ENCODE results near the gene ALX1.

ALX1 gene

DNA sequence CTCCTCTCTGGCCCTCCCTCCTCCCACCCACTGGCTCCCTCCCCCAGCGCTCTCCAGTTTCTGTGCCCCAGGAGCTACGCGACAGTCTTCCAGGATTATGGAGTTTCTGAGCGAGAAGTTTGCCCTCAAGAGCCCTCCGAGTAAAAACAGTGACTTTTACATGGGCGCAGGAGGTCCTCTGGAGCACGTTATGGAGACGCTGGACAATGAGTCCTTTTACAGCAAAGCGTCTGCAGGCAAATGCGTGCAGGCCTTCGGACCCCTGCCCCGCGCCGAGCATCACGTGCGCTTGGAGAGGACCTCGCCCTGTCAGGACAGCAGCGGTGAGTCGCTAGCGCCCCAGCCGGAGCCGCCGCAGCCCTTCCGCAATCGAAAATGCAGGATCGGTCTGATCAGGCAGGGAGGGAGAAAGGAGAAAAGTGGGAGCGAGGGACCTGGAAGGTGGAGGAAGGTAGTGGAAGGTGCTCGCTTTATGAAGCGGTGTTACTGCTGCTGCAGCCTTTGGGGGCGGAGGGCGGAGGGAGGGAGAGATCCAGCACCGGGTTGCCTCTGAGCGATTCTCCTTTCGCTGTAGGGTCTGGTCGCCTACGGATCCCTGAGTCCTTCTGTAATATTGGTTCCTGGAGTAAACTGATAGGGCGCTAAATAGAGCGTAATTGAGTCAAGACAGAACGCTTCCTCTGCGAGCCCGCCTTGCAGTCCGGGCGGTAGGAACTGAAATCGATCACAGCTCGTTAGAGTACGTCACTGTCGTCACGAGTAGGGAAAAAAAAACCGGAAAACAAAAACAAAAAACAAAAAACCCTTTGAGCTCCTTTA, at the start of gene ALX1:
ALX1 (plus strand) TSS at position 56 of the 819 bp plus-strand sequence; CDS start at position 98, 42 bp downstream.
- DNase-seq = no peak

DNA sequence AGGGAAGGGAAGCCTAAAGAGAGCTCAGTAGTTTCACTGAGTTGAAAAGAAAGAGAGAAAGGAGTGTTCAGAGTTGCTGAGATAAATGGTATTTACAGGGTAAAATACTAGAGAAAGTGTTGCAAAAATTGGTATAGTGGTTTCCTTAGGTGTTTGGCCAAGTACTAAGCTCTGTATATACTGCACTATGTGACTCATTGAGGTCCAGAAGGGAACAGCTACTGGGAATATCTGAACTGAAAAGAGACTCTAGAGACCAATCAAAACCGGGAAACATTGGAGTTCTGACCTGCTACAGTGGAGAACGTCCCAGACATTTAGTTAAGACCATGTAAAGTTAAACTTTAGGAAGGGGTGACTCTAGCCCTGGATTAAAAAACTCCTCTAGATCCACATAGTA, 42.7 kb upstream of the ALX1 start:
- DNase-seq = no peak

DNA sequence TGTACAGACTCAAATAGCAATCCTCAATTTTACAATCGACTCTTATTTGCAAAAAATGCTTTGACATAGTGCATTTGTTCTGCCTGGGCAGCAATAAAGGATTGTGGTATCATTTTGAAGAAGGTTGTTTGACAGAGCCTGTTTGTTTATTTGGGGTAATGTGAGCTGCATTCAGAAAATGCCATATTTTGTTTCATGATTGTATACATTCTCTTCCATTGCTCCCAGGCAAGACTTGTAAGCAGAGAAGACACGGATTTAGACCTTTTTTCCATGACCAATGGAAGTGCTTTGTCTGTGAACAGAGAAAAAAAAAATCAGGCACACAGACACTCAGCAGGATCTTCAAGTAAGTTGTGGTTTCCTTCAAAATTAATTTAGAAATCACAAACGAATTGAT, 35.5 kb upstream of the ALX1 start:
- DNase-seq = no peak

- no peak for DNase-seq
These were observed 26.2 kb upstream of the ALX1 start for GRCh38 chr12:85253853-85254252.

GRCh38 chr12:85257671-85258070, 22.3 kb upstream of the ALX1 start:
- no peak for DNase-seq

GRCh38 chr12:85260447-85260846, 19.6 kb upstream of the ALX1 start:
- DNase-seq = no peak

DNA sequence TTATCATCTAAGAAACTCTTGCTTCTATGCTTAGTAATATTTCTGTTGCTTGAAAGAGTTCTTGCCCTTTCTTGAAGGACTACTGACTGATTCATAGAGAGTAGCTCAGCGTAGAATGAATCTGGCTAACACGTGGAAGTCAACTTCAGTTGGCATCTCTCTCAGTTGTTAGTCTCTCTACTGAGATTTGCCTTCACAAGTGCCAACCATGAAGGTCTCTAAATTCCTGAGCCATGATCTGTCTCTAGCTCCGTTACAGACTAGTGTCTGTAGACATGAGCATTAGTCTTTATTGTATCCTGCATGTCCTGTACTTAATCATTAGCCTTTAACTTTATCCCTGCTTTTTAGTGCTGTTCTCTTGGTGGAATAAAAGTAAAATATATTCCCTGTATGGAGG, 19.1 kb upstream of the ALX1 start:
- no peak for DNase-seq

DNA sequence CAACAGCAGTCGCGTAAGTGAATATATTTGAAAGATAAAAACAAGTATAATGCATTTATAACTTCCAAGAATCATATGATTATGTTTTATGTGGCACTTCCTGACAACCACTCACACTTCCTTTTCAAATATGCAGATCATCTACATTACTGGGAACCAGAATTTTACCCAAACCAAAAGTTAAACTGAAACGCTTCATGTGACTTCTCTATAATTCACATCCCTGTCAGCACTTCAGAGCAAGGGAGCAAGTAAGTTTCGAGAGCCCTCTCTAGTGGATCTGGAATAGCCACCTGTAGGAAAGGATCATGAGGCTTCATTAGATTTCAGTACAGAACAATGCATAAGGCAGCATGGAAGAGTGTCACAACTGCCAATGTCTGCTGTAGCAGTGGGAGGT, 13.7 kb upstream of the ALX1 start:
- DNase-seq = no peak

- DNase-seq = no peak
These were observed 6.4 kb upstream of the ALX1 start for GRCh38 chr12:85273381-85274314.

- DNase-seq = no peak
These were observed 5.7 kb upstream of the ALX1 start for GRCh38 chr12:85274315-85274651.

GRCh38 chr12:85275374-85275773, 4.6 kb upstream of the ALX1 start:
- no peak for DNase-seq

DNA sequence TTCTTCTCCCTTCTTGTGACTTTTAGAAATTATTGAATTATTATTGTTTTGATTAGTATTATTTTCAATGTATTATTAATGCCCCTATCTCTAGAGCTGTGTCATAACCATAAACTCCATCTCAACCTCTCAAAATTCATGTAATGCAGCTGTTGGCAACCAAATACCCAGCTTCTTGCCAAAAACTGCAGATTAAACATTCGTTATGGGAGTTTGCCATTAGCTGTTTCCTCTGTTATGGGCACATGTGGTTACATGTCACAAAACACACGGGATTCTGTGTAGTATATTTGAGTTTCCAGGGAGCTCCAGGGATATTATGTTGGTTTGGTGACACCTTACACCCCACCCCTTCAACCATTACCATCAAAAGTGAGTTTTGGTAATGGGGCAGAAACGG, 2.8 kb upstream of the ALX1 start:
- no peak for DNase-seq

DNA sequence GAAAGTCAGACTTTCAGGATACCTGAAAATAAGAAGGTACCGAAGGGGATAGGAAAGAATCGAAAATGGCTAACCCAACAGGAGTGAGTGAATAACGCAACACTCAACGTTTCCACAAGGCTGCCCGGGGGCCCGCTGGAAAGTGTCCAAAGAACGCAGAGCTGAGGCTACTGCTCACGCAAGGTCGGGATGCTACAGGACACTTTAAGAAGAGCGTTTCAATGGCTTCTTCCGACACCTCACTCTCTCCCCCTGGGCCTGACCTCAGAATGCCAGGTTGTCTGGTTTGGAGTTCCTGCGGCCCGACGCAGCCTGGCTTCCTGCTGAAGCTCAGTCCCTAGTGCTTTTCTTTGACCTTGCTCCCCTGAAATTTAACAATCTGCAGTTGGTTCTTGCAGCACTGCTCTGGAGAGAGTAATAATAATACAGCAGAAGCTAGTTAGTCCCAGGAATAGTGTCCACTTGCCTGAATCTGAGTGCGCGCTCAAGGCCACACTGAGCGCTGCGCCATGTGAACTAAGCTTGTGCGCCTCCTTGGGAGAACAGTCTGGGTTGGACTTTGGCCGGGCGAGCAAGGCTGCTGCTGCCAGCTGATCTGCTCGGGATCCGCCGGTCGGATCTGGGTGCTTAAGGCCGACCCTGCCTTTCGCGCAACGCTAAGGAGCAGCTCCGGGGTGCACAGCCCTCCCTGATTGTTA, 2.0 kb upstream of the ALX1 start:
- no peak for DNase-seq

DNA sequence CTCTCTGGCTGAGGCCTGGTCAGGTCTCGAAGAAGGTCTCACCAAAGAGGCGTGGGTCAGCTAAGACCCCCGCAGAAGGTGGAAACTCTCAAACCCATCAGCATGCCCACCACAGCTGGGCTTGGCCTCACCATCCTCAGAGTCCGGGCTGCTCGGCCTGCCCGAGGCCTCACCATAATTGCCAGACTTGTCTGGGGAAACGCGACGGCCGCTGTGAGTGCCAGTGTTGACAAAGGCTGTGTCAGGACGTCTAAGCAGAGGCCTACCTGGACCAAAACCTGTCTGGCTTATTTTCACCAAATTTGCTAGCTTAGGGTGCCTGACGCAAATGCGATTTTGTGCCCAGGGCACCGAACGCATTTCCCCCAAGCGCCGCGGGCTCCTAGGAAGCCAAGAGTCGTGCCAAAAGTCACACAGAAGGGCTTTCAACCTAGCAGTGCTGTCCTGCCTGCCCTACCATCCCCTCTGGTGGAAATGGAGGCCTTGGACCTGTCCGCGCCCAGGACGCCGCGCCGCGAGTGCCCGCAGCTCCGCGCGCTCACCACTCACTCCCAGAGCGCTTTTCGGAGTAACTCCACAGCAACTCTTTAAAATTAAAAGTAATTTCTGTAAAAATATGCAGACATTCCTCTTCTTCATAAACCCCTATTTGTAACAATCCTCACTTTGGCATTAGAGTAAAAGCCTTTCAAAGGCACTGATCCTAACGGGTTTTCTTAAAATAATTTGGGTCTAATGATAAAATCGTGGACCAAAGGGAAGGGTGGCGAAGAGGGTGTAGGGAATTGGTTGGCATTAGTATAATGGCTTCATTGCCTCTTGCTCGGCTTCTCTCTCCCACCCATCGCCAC, 1.2 kb upstream of the ALX1 start:
- DNase-seq = no peak

- DNase-seq = no peak
These were observed 413 bp upstream of the ALX1 start for GRCh38 chr12:85279449-85280164.

GRCh38 chr12:85280984-85281630, 1.1 kb downstream of the ALX1 start:
- DNase-seq = no peak

GRCh38 chr12:85281636-85282312, 1.8 kb downstream of the ALX1 start:
- DNase-seq = no peak

DNA sequence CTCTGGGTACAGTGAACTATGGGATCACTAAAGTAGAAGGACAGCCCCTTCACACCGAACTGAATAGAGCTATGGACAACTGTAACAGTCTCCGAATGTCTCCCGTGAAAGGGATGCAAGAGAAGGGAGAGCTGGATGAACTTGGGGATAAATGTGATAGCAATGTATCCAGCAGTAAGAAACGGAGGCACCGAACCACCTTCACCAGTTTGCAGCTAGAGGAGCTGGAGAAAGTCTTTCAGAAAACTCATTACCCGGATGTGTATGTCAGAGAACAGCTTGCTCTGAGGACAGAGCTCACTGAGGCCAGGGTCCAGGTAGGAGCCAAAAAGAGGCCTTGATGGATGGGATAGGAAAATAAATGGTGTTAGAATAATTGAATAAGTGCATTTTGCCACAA, 3.5 kb downstream of the ALX1 start:
- DNase-seq = no peak

- DNase-seq = no peak
These were observed 16.3 kb downstream of the ALX1 start for GRCh38 chr12:85296362-85296761.

- no peak for DNase-seq
These were observed 19.0 kb downstream of the ALX1 start for GRCh38 chr12:85299053-85299452.

GRCh38 chr12:85301051-85301450, 21.0 kb downstream of the ALX1 start:
- no peak for DNase-seq
